ENCODE measurements around the gene GRID2IP. TPM values are rescaled to one million over a fixed set of nuclear protein-coding genes. Genes with fewer than 3 reads are reported as not detected.

GRID2IP gene
- total RNA-seq, 2 donors from 2014 or later: 0.29 TPM; not detected in 1

DNA sequence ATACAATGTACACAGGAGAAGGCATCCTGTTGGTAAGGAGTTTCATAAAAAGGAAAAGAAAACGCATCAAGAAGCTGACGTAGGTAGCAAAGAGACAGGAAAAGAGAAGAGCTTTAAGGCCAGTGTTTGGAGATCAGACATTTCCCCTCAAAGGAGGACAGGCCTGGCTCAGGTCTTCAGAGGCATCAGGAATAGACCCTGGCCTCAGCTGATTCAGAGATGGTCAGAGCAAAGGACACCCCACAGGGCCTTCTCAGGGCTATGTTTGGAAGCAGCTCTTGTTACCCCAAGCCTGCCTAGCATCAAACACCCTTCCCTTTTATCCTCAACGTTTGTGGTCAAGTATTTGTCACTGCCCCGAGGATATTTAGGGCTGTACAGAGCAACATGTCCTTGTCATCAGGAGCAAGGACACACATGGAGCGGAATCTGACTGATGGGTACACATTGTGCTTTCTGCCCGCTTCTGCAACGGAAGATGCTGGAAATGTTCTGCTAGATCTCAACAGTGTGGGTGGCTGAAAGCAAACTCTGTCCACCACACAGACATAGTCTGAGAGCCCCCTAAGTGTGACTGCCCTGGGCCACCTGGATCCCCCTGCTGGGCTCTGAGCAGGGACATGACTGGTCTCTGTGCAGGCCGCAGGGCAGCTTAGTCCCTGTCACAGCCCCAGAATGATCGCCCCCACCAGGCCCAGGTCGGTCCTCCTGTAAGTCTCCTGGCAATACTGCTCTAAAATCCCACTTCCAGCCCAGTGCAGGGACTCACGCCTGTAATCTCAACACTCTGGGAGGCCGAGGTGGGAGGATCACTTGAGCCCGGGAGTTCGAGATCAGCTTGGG is 25.0 kb upstream of the GRID2IP start:
- Mint-ChIP-seq H3K4me1 (ENCODE audit: low read depth in 2 of 2) (peaks cover 14 to 17% of the 10 kb centered on the region in 2 donors), H3K9me3 (no peaks in the 10 kb centered on the region), H3K27me3 (peaks cover 0 to 3% of the 10 kb centered on the region in 2 donors), H3K36me3 (no peaks in the 10 kb centered on the region), H3K27ac (peak overlapping the region in 1 of 2 donors; percentile 39), H3K4me3 (peak overlapping the region; percentile 45)
- no peak for ATAC-seq
- no peak for DNase-seq (ENCODE audit: low spot score)

DNA sequence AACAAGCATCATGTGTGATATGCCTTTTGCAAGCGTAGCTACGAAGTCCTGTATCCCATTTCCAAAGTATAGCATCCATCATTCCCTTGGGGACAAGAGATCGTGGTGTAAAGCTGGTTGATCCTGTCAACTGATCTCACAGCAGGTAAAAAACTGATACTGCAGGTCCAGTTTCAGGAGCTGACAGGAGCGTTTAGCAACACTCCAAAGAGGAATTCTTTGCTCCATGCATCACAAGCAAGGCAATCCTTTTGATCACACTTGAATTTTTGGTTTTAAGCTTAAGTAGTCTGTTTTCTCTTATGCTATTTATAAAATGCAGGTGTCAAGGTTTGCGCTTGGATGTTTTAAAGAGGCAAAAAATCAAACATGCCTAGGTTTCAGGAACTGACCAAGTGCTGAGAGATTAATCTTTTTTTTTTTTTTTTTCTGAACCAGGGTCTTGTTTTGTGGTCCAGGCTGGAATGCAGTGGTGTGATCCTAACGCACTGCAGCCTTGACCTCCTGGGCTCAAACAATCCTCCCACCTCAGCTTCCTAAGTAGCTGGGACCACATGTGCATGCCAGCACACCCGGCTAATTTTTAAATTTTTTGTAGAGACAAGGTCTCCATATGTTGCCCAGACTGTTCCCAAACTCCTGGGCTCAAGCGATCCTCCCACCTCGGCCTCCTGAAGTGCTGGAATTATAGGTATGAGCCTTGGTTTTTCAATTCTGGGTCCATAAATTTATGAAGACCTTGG is 24.2 kb upstream of the GRID2IP start:
- no peaks in the 10 kb centered on the region for H3K9me3 Mint-ChIP-seq
- DNase-seq (ENCODE audit: low spot score) (no peak), ATAC-seq (no peak)
- no peaks in the 10 kb centered on the region for H3K36me3 Mint-ChIP-seq
- peak overlapping the region; percentile 45 for H3K4me3 Mint-ChIP-seq
- H3K27ac Mint-ChIP-seq: no peak overlapping the region
- H3K4me1 Mint-ChIP-seq (ENCODE audit: low read depth in 2 of 2): peaks cover 14 to 16% of the 10 kb centered on the region in 2 donors
- peaks cover 0 to 3% of the 10 kb centered on the region in 2 donors for H3K27me3 Mint-ChIP-seq

DNA sequence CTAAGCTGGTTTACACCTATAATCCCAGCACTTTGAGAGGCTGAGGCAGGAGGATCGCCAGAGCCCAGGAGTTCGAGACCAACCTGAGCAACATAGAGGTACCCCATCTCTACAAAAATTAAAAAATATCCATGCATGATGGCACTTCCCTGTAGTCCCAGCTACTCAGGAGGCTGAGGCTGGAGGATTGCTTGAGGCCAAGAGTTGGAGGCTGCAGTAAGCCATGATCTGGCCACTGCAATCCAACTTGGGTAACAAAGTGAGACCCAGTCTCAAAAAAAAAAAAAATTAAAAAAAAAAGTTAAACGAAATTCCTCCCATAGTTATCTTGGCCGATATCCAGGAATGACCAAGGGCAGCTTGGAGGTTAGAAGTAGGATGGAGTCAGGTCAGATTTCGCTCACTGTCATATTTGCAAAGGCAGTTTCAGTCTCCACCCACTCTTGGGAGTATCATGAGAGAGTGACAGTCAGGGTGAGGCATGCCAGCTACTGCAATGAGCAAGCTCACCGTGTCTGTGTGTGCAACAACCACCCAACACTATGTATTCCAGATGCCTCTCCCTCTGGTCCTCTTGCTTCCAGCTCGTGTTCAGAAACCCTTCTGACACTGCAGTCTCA is 20.0 kb upstream of the GRID2IP start:
- peak in 1 of 2 donors; percentile 24 for ATAC-seq

DNA sequence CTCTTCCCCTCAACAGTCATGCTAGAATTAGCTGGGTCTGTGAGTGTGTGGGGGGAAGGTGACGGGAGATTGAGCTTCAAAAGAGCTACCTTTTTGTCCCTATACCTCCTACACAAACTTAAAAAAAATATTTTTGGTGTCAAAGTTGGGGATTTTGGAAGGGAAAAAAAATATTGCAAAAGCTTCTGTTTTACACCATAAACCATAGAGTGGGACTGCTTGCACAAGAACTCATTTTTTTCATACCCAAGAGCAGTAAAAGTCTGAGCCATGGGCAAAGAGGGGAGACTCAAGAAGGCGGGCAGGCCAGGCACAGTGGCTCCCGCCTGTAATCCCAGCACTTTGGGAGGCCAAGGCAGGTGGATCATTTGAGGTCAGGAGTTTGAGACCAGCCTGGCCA is 16.6 kb upstream of the GRID2IP start:
- Mint-ChIP-seq H3K4me1 (ENCODE audit: low read depth in 2 of 2) (no peaks in the 10 kb centered on the region), H3K27ac (no peak overlapping the region), H3K9me3 (no peaks in the 10 kb centered on the region), H3K4me3 (no peak overlapping the region), H3K36me3 (no peaks in the 10 kb centered on the region), H3K27me3 (peaks cover 0 to 6% of the 10 kb centered on the region in 2 donors)
- DNase-seq (ENCODE audit: low spot score) (no peak), ATAC-seq (no peak)

More for the DNA sequence above, 20.0 kb upstream of the GRID2IP start:
- H3K4me1 Mint-ChIP-seq (ENCODE audit: low read depth in 2 of 2): peaks cover 0 to 3% of the 10 kb centered on the region in 2 donors
- DNase-seq (ENCODE audit: low spot score): no peak
- no peak overlapping the region for H3K27ac Mint-ChIP-seq
- H3K36me3 Mint-ChIP-seq: no peaks in the 10 kb centered on the region
- H3K4me3 Mint-ChIP-seq: no peak overlapping the region
- H3K9me3 Mint-ChIP-seq: no peaks in the 10 kb centered on the region
- H3K27me3 Mint-ChIP-seq: peaks cover 0 to 6% of the 10 kb centered on the region in 2 donors

DNA sequence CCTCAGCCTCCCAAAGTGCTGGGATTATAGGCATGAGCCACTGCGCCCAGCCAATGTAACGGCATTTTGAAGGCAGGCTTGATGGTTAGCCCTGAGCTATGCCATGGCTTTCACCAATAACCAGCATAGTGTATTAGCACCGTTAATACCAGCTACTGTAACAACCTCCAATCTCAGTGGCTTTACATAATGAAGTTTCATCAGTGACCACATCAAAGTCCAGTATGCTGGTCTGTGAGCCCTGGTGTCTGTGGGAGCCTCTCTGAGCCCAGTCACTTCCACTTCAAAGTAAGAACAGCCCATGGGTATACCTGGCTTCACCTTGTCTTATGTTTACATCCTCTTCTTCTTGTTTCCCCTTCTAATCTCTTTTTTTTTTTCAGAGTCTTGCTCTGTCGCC is 14.4 kb upstream of the GRID2IP start:
- Mint-ChIP-seq H3K4me3 (no peak overlapping the region), H3K36me3 (no peaks in the 10 kb centered on the region), H3K9me3 (no peaks in the 10 kb centered on the region), H3K4me1 (ENCODE audit: low read depth in 2 of 2) (no peaks in the 10 kb centered on the region), H3K27me3 (peaks cover 0 to 3% of the 10 kb centered on the region in 2 donors), H3K27ac (no peak overlapping the region)
- ATAC-seq: peak in 1 of 2 donors; percentile 28
- no peak for DNase-seq (ENCODE audit: low spot score)

DNA sequence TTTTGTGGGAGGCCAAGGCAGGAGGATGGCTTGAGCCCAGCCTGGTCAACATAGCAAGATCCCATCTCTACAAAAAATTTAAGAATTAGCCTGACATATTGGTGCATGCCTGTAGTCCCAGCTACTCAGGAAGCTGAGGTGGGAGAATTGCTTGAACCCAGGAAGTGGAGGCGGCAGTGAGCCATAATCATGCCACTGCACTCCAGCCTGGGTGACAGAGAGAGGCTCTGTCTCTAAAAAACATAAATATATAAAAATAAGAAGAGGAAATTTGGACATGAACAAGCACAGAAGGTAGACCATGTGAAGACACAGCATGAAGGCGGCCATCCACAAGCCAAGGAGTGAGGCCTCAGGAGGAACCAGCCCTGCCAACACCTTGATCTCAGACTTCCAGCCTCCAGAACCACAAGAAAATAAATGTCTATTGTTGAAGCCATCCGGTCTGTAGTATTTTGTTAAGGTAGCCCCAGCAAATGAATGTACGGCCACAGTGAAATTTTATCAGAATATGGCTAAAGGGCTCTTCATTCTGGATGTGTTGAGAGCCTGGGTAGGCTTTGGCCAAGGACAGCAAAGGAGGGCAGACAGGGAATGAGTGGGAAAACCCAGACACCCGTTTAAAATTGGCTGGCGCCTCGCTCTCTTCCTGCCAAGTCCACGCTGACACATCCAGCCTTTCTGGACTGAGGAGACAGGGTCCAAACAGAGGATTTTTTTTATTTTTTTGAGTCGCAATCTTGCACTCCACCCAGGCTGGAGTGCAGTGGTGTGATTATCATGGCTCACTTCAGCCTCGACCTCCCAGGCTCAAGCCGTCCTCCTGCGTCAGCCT is 12.9 kb upstream of the GRID2IP start:
- no peak for ATAC-seq
- peaks cover 7 to 8% of the 10 kb centered on the region in 2 donors for H3K27me3 Mint-ChIP-seq
- no peak overlapping the region for H3K27ac Mint-ChIP-seq
- no peaks in the 10 kb centered on the region for H3K4me1 Mint-ChIP-seq (ENCODE audit: low read depth in 2 of 2)
- no peaks in the 10 kb centered on the region for H3K36me3 Mint-ChIP-seq
- no peak overlapping the region for H3K4me3 Mint-ChIP-seq
- DNase-seq (ENCODE audit: low spot score): no peak
- no peaks in the 10 kb centered on the region for H3K9me3 Mint-ChIP-seq

DNA sequence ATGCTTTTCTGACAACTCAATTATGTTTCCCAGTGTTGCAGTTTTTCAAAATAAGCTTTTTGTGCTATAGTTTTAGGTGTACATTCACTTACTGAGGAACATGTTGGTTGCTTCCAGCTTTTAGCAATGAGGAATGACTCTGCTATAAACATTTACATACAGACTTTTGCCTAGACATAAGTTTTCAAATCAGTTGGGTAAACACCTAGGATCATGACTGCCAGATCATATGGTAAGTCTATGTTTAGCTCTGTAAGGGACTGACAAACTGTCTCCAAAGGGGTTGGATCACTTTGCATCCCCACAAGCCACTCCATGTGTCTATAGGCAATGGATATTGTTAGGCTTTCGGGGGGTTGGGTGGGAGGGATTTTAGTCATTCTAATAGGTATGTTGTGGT is 10.8 kb upstream of the GRID2IP start:
- Mint-ChIP-seq H3K4me3 (no peak overlapping the region), H3K36me3 (no peaks in the 10 kb centered on the region), H3K27me3 (peaks cover 7% of the 10 kb centered on the region in 2 donors), H3K4me1 (ENCODE audit: low read depth in 2 of 2) (no peaks in the 10 kb centered on the region), H3K27ac (no peak overlapping the region), H3K9me3 (no peaks in the 10 kb centered on the region)
- ATAC-seq (no peak), DNase-seq (ENCODE audit: low spot score) (no peak)

DNA sequence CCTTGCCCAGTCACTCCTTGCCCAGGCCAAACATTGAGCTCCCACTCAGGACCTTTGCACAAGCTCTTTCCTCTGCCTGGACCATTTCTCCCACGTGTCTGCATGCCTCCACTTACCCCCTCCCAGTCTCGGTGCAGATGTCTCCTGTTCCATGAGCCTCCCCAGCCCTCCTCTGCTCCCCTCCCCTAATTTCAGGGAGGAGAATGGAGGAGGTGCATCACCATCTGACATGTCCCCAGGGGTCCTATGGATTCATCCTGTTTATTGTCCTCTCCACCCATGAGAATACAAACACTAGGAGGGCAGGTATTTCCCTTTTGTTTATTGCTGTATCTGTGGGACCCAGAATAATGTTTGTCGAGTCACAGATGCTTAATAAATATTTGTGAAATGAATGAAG is 8.6 kb upstream of the GRID2IP start:
- DNase-seq (ENCODE audit: low spot score): no peak
- H3K4me1 Mint-ChIP-seq (ENCODE audit: low read depth in 2 of 2): no peaks in the 10 kb centered on the region

DNA sequence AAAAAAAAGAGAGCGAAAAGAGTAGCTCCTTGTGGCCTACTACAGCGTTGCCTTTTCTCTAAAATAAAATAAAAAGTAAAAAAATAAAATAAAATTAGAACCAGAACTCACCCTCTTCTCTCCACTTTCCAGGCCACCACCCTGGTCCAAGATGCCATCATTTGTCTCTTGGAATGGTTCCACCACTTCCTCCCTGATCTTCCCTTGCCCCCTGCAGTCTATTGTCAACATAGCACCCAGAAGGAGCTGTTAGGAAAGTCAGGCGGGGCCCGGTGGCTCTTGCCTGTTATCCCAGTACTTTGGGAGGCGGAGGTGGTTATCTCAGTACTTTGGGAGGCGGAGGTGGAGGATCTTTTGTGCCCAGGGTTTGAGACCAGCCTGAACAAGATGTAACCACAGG is 7.6 kb upstream of the GRID2IP start:
- Mint-ChIP-seq H3K27me3 (peaks cover 7% of the 10 kb centered on the region in 2 donors), H3K36me3 (no peaks in the 10 kb centered on the region), H3K9me3 (no peaks in the 10 kb centered on the region), H3K27ac (no peak overlapping the region), H3K4me3 (no peak overlapping the region), H3K4me1 (ENCODE audit: low read depth in 2 of 2) (no peaks in the 10 kb centered on the region)
- ATAC-seq (no peak), DNase-seq (ENCODE audit: low spot score) (no peak)

More for the DNA sequence above, 8.6 kb upstream of the GRID2IP start:
- no peak for ATAC-seq
- peak overlapping the region in 1 of 2 donors; percentile 23 for H3K27ac Mint-ChIP-seq
- no peaks in the 10 kb centered on the region for H3K36me3 Mint-ChIP-seq
- H3K4me3 Mint-ChIP-seq: no peak overlapping the region
- H3K27me3 Mint-ChIP-seq: peaks cover 7% of the 10 kb centered on the region in 2 donors
- H3K9me3 Mint-ChIP-seq: no peaks in the 10 kb centered on the region

DNA sequence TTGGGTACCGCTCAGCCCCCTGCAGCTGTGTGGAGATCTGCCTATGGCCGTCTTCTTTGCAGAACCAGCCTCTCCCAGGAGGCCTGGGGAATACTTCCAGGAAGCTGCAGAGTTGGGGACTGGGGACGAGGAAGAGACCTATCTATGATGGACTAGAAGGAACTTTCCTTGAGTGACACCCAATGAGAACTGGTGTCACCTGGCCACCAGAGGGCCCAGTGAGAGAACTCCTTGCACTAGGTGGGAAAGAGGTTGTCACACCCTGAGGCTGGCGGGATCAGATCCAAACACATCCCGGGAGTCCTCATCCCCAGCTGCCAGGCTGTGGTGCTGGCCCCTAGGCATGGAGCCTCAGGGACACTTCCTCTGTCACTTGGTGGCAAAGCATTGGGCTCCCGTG is 4.9 kb upstream of the GRID2IP start:
- ATAC-seq: no peak
- H3K36me3 Mint-ChIP-seq: no peaks in the 10 kb centered on the region
- peaks cover 7% of the 10 kb centered on the region in 2 donors for H3K27me3 Mint-ChIP-seq
- H3K4me1 Mint-ChIP-seq (ENCODE audit: low read depth in 2 of 2): no peaks in the 10 kb centered on the region
- H3K4me3 Mint-ChIP-seq: no peak overlapping the region
- H3K27ac Mint-ChIP-seq: no peak overlapping the region
- no peaks in the 10 kb centered on the region for H3K9me3 Mint-ChIP-seq
- no peak for DNase-seq (ENCODE audit: low spot score)

DNA sequence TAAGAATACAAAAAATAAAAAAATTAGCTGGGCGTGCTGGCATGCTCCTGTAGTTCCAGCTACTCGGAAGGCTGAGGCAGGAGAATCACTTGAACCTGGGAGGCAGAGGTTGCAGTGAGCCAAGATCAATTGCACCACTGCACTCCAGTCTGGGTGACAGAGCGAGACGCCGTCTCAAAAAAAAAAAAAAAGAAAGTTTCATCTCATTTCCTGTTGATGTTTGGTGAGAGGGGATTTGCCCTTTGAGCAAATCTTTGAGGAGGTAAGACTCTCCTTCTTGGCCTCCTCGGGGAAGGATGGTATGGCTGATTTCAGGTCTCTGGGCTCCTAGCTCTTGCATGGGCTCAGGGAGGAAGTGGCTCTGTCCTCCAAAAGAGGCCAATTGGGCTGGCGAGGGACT is 3.6 kb upstream of the GRID2IP start:
- H3K36me3 Mint-ChIP-seq: no peaks in the 10 kb centered on the region
- H3K27me3 Mint-ChIP-seq: peaks cover 4% of the 10 kb centered on the region in 2 donors
- no peak for ATAC-seq
- no peak for DNase-seq (ENCODE audit: low spot score)
- no peaks in the 10 kb centered on the region for H3K4me1 Mint-ChIP-seq (ENCODE audit: low read depth in 2 of 2)
- H3K4me3 Mint-ChIP-seq: no peak overlapping the region
- no peak overlapping the region for H3K27ac Mint-ChIP-seq
- no peaks in the 10 kb centered on the region for H3K9me3 Mint-ChIP-seq

DNA sequence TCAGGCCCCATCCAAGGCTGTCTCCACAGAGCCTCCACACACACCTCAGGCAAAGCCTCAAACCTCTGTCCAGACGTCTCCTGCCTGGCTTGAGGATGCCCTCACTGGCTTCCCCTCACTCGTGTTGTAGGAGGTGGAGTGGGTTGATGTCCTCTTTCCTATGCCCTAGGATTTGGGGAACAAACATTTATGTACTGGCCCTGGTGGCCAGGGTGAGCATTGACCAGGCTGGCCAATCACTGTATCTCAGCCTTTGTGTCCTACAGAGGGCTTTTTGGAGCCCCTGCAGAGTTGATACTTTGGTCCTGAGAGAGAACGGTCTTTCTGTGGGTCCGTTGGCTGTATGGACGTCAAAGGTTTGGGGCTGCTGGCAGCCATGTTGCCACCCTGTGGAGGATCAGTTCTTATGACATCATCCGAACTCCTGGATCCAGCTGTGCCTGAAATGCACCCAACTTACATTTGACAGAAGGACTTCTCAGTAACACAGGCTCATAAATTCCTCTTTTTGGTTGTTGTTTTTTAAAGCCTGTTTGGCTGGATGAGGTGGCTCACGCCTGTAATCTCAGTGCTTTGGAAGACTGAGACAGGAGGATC is 2.3 kb upstream of the GRID2IP start:
- H3K9me3 Mint-ChIP-seq: no peaks in the 10 kb centered on the region
- H3K27ac Mint-ChIP-seq: no peak overlapping the region
- DNase-seq (ENCODE audit: low spot score) (no peak), ATAC-seq (peak in 1 of 2 donors; percentile 26)
- no peaks in the 10 kb centered on the region for H3K27me3 Mint-ChIP-seq
- H3K4me1 Mint-ChIP-seq (ENCODE audit: low read depth in 2 of 2): no peaks in the 10 kb centered on the region
- no peak overlapping the region for H3K4me3 Mint-ChIP-seq
- no peaks in the 10 kb centered on the region for H3K36me3 Mint-ChIP-seq

DNA sequence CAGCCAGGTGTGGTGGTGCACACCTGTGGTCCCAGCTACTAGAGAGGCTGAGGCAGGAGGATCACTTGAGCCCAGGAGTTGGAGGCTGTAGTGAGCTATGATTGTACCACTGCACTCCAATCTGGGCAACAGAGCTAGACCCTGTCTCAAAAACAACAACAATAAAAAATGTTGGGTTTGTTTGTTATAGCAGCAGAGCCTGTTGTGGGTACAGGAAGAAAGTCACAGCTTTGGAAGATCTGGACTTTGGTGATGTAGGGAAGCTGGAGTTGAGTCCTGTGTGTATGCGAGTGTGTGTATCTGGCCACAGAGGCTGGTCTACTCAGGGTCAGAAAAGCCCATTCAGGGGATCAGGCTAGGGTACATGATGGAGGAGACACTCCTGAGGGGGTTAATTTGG is 3.9 kb downstream of the GRID2IP start:
- Mint-ChIP-seq H3K36me3 (no peaks in the 10 kb centered on the region), H3K4me3 (no peak overlapping the region), H3K27ac (no peak overlapping the region), H3K4me1 (ENCODE audit: low read depth in 2 of 2) (peaks cover 0 to 4% of the 10 kb centered on the region in 2 donors), H3K9me3 (no peaks in the 10 kb centered on the region), H3K27me3 (no peaks in the 10 kb centered on the region)
- DNase-seq (ENCODE audit: low spot score): no peak
- ATAC-seq: no peak

Data from natural killer cell treated with Interleukin-12 subunit alpha and Interleukin-12 subunit beta and Interleukin-15 and Interleukin-18, amount 100 ng/mL, for 72 hours (primary cell).